Measurements from ENCODE around the gene NEXN.

GRCh38 chr1:77841574-77841973 is 46.9 kb upstream of the NEXN start:
- TF ChIP-seq POLR2A (IDR thresholded peaks at IDR 0.05) (no peak), CTCF (IDR thresholded peaks at IDR 0.05) (no peak)
